Measurements from ENCODE around the gene LMAN2L.

The LMAN2L gene

GRCh38 chr2:96702098-96702785 is 37.6 kb downstream of the LMAN2L start:
- no peak for DNase-seq

GRCh38 chr2:96701636-96702035 is 38.2 kb downstream of the LMAN2L start:
- no peak for DNase-seq

- no peak for DNase-seq
Observed at GRCh38 chr2:96700086-96700485, 39.8 kb downstream of the LMAN2L start.

GRCh38 chr2:96699621-96700020 is 40.2 kb downstream of the LMAN2L start:
- DNase-seq: no peak

GRCh38 chr2:96699021-96699420 is 40.8 kb downstream of the LMAN2L start:
- DNase-seq: no peak

- DNase-seq: no peak
Observed at GRCh38 chr2:96698221-96698861, 41.5 kb downstream of the LMAN2L start.

GRCh38 chr2:96697476-96697875 is 42.4 kb downstream of the LMAN2L start:
- no peak for DNase-seq

GRCh38 chr2:96695602-96696001 is 44.3 kb downstream of the LMAN2L start:
- DNase-seq: no peak

GRCh38 chr2:96694816-96695455 is 44.9 kb downstream of the LMAN2L start:
- no peak for DNase-seq

- no peak for DNase-seq
Observed at GRCh38 chr2:96694279-96694678, 45.6 kb downstream of the LMAN2L start.

- DNase-seq: no peak
Observed at GRCh38 chr2:96693286-96694200, 46.3 kb downstream of the LMAN2L start.

GRCh38 chr2:96692094-96692971 is 47.5 kb downstream of the LMAN2L start:
- DNase-seq: no peak

GRCh38 chr2:96691022-96691612 is 48.7 kb downstream of the LMAN2L start:
- DNase-seq: no peak

- DNase-seq: no peak
Observed at GRCh38 chr2:96690306-96691021, 49.4 kb downstream of the LMAN2L start.

GRCh38 chr2:96689431-96689991 is 50.4 kb downstream of the LMAN2L start:
- DNase-seq: no peak

GRCh38 chr2:96688649-96689430 is 51.0 kb downstream of the LMAN2L start:
- no peak for DNase-seq

- no peak for DNase-seq
Observed at GRCh38 chr2:96687711-96688640, 51.9 kb downstream of the LMAN2L start.

- DNase-seq: no peak
Observed at GRCh38 chr2:96687266-96687665, 52.6 kb downstream of the LMAN2L start.
